ENCODE results near the gene TCAIM.
A peak's percentile ranks its signal among the peaks of the same experiment; 100 is the strongest.

The TCAIM gene

GRCh38 chr3:44338010-44338827 is at the start of gene TCAIM:
Gene TCAIM (plus strand): TSS chr3:44338766. CDS start chr3:44354783, 16,017 bp downstream.
- no peaks in the 10 kb centered on the region for H3K4me1 ChIP-seq (ENCODE audit: control insufficient read depth, insufficient read depth, low read length)
- H3K4me3 ChIP-seq (ENCODE audit: low read depth, low read length): peak within 1 kb of the TSS; percentile 63
- H3K36me3 ChIP-seq (ENCODE audit: control insufficient read depth in 2 of 2, insufficient read depth in 1 of 2, low read length in 2 of 2): no peaks in the 10 kb centered on the region
- CTCF ChIA-PET: interaction anchor here (0.7 to 1.0 kb wide), 3 partner anchors 14 to 519 kb away, joined by 3 to 4 read pairs (median 3); no protein-coding TSS in a partner anchor
- POLR2A ChIA-PET: interaction anchor here (0.7 to 1.4 kb wide), 8 partner anchors 16 to 556 kb away, joined by 3 to 6 read pairs (median 4); no protein-coding TSS in a partner anchor
- H3K27ac ChIP-seq (ENCODE audit: extremely low read depth, low read depth, low read length): peak within 1 kb of the TSS; percentile 72
- H3K9me3 ChIP-seq (ENCODE audit: control insufficient read depth, insufficient read depth, low read depth, low read length): no peaks in the 10 kb centered on the region
- TF ChIP-seq ZSCAN30 (tag by site-specific recombination; IDR thresholded peaks at IDR 0.05) (peak; percentile 77), ZNF132 (tag by site-specific recombination; IDR thresholded peaks at IDR 0.05; ENCODE audit: borderline replicate concordance) (no peak), ZFP41 (tag by site-specific recombination; IDR thresholded peaks at IDR 0.05; ENCODE audit: borderline replicate concordance) (no peak), ZBTB20 (tag by site-specific recombination; IDR thresholded peaks at IDR 0.05) (peak; percentile 71; the same call in 1 of the 2 replicates), IKZF3 (tag by site-specific recombination; IDR thresholded peaks at IDR 0.05) (peak; percentile 51; the same call in 1 of the 2 replicates), ZNF362 (tag by site-specific recombination; IDR thresholded peaks at IDR 0.05) (no peak), KLF10 (tag by site-specific recombination; IDR thresholded peaks at IDR 0.05) (peak; percentile 96), BCL6B (tag by site-specific recombination; IDR thresholded peaks at IDR 0.05) (no peak), ZNF174 (tag by site-specific recombination; IDR thresholded peaks at IDR 0.05) (no peak), ZNF24 (tag by site-specific recombination; IDR thresholded peaks at IDR 0.05) (0 out of 2 replicates have a peak, but pooled peaks have one; percentile 35), ZNF692 (tag by site-specific recombination; IDR thresholded peaks at IDR 0.05) (no peak; the same call in 1 of the 2 replicates), ZNF76 (tag by site-specific recombination; IDR thresholded peaks at IDR 0.05; ENCODE audit: borderline replicate concordance, low read depth) (peak; percentile 56; the same call in 1 of the 2 replicates), ZFP37 (tag by site-specific recombination; IDR thresholded peaks at IDR 0.05) (peak; percentile 65; the same call in 1 of the 2 replicates), ZNF133 (tag by site-specific recombination; IDR thresholded peaks at IDR 0.05) (no peak), ZEB2 (tag by site-specific recombination; IDR thresholded peaks at IDR 0.05) (peak; percentile 86), ZNF585B (tag by site-specific recombination; IDR thresholded peaks at IDR 0.05) (no peak), ZNF626 (tag by site-specific recombination; IDR thresholded peaks at IDR 0.05) (no peak), BCL11B (tag by site-specific recombination; IDR thresholded peaks at IDR 0.05; ENCODE audit: low read depth) (no peak), ZNF48 (tag by site-specific recombination; IDR thresholded peaks at IDR 0.05) (no peak), ZNF837 (tag by site-specific recombination; IDR thresholded peaks at IDR 0.05) (no peak), ZNF366 (tag by site-specific recombination; conservative IDR thresholded peaks at IDR 0.05) (peak; percentile 85), ZNF501 (tag by site-specific recombination; IDR thresholded peaks at IDR 0.05) (peak; percentile 86), ELK4 (IDR thresholded peaks at IDR 0.05; ENCODE audit: borderline replicate concordance, low read depth, low read length) (no peak), MYNN (tag by site-specific recombination; IDR thresholded peaks at IDR 0.05; ENCODE audit: borderline replicate concordance) (no peak), ZNF768 (tag by site-specific recombination; IDR thresholded peaks at IDR 0.05) (no peak), MZF1 (tag by site-specific recombination; IDR thresholded peaks at IDR 0.05; ENCODE audit: borderline replicate concordance) (no peak), ZBTB21 (tag by site-specific recombination; IDR thresholded peaks at IDR 0.05) (peak; percentile 53; the same call in 1 of the 2 replicates), SALL2 (tag by site-specific recombination; IDR thresholded peaks at IDR 0.05; ENCODE audit: borderline replicate concordance) (no peak), GLI4 (tag by site-specific recombination; IDR thresholded peaks at IDR 0.05) (no peak), ZNF707 (tag by site-specific recombination; IDR thresholded peaks at IDR 0.05) (no peak), ZNF112 (tag by site-specific recombination; IDR thresholded peaks at IDR 0.05) (no peak), ZNF18 (tag by site-specific recombination; IDR thresholded peaks at IDR 0.05) (no peak)

Measured in HEK293 (cell line).